PC-9 (cell line): Measurements from ENCODE around the gene PHF21B. TPM values are rescaled to one million over a fixed set of nuclear protein-coding genes. Genes with fewer than 3 reads are reported as not detected.

Source experiments
- BruUV-seq: library from RNA; stranded (reverse); fragments of 400-500 nt; replicated peaks from 2 replicates; lab custom pipeline; 2021; lab: Mats Ljungman, UMichigan
- CTCF ChIA-PET: fragments of 300-600 bp; sonication (Branson Sonifier 250); formaldehyde crosslinking; loops from one replicate; lab custom pipeline; 2022; ENCODE audit warnings: antibody characterized with exemption; lab: Charles Lee
- POLR2A ChIA-PET: fragments of 300-600 bp; sonication (Branson Sonifier 250); formaldehyde crosslinking; loops from one replicate; lab custom pipeline; 2022; ENCODE audit warnings: antibody characterized with exemption; ENCODE audit not compliant: unreplicated experiment; lab: Charles Lee
- DNase-seq, 2 experiments: peaks; one replicate each; pipeline versions ENCODE4 v3.0.0 to v3.0.0-alpha.2; 2015 to 2022; ENCODE audit warnings: mixed read lengths in 1 of 2
- H2AFZ ChIP-seq: fragments of 200-600 bp; sonication (generic); 2 replicates; pipeline ENCODE4 v1.8.1; 2017; ENCODE audit warnings: antibody characterized with exemption
- H3F3A ChIP-seq: fragments of 200-600 bp; sonication (generic); 2 replicates; pipeline ENCODE4 v1.8.1; 2017; ENCODE audit warnings: antibody characterized with exemption, mild to moderate bottlenecking, low read depth; ENCODE audit not compliant: insufficient read depth
- H3K27ac ChIP-seq: fragments of 200-600 bp; sonication (generic); 2 replicates; pipeline ENCODE4 v1.6.1; 2016; ENCODE audit warnings: mixed run types
- H3K27me3 ChIP-seq: fragments of 200-600 bp; sonication (generic); 2 replicates; pipeline ENCODE4 v1.6.1; 2016; ENCODE audit warnings: low read depth, mixed run types; ENCODE audit not compliant: insufficient read depth
- H3K36me3 ChIP-seq: fragments of 200-600 bp; sonication (generic); 2 replicates; pipeline ENCODE4 v1.6.1; 2016; ENCODE audit warnings: low read depth, mixed run types
- H3K4me1 ChIP-seq: fragments of 200-600 bp; sonication (generic); replicated peaks from 2 replicates; pipeline ENCODE4 v1.6.1; 2016; ENCODE audit warnings: mixed run types; ENCODE audit not compliant: insufficient read depth
- H3K4me2 ChIP-seq: fragments of 200-600 bp; sonication (generic); 2 replicates; pipeline ENCODE4 v1.6.1; 2017; ENCODE audit warnings: mixed run types
- H3K4me3 ChIP-seq: fragments of 200-600 bp; sonication (generic); 2 replicates; pipeline ENCODE4 v1.6.1; 2016; ENCODE audit warnings: mixed run types
- H3K79me2 ChIP-seq: fragments of 200-600 bp; sonication (generic); 2 replicates; pipeline ENCODE4 v1.6.1; 2017; ENCODE audit warnings: low read depth, mixed run types
- H3K9me2 ChIP-seq: fragments of 200-600 bp; sonication (generic); 2 replicates; pipeline ENCODE4 v1.8.1; 2017; ENCODE audit warnings: mild to moderate bottlenecking; ENCODE audit not compliant: insufficient read depth
- H3K9me3 ChIP-seq: fragments of 200-600 bp; sonication (generic); 2 replicates; pipeline ENCODE4 v1.8.1; 2016; ENCODE audit warnings: low read depth; ENCODE audit not compliant: insufficient read depth
- H4K20me1 ChIP-seq: fragments of 200-600 bp; sonication (generic); 2 replicates; pipeline ENCODE4 v1.8.1; 2017; ENCODE audit not compliant: insufficient read depth
- CTCF ChIP-seq: fragments of 200-600 bp; sonication (generic); conservative IDR thresholded peaks from 2 replicates; pipeline ENCODE4 v1.6.1; 2017; ENCODE audit warnings: mixed run types, antibody characterized with exemption, mild to moderate bottlenecking, moderate library complexity
- EZH2 ChIP-seq: fragments of 200-600 bp; sonication (generic); IDR thresholded peaks from 2 replicates; pipeline ENCODE4 v1.8.0; 2017; ENCODE audit warnings: antibody characterized with exemption, low read depth
- intact Hi-C: fragments of 100-400 bp; cut with micrococcal nuclease; formaldehyde crosslinking; loops from one replicate; pipeline ENCODE4 v1.10.0; 2022; ENCODE audit not compliant: unreplicated experiment
- total RNA-seq: library from RNA; stranded (reverse); gene quantifications from 2 replicates; pipeline ENCODE4 v1.2.3, GENCODE V29; 2021

The PHF21B gene
- total RNA-seq, 1 experiment from 2014 or later, result not detected

- DNase-seq, result no peak
- no peak overlapping the region for H3K4me3 ChIP-seq
- BruUV-seq, result no TSS peak
- POLR2A ChIA-PET, result no interaction called here
- no peaks in the 10 kb centered on the region for H3K9me2 ChIP-seq
- no peak for TF ChIP-seq EZH2
- no peak for TF ChIP-seq CTCF
- H3K9me3 ChIP-seq, result no peaks in the 10 kb centered on the region
- peaks cover 96% of the 10 kb centered on the region for H3K27me3 ChIP-seq
- no peak overlapping the region for H3K27ac ChIP-seq
- no peaks in the 10 kb centered on the region for H3K79me2 ChIP-seq
- CTCF ChIA-PET, result no interaction called here
- H4K20me1 ChIP-seq, result no peaks in the 10 kb centered on the region
- no peak overlapping the region for H3K4me2 ChIP-seq
- no peak overlapping the region for H2AFZ ChIP-seq
- H3K36me3 ChIP-seq, result no peaks in the 10 kb centered on the region
- H3F3A ChIP-seq, result no peaks in the 10 kb centered on the region
- no peaks in the 10 kb centered on the region for H3K4me1 ChIP-seq
- intact Hi-C loops, result no loop called here
Measured at GRCh38 chr22:44928711-44929358, 81.0 kb downstream of the PHF21B start.

GRCh38 chr22:44928136-44928463 lies 81.7 kb downstream of the PHF21B start:
- H3K36me3 ChIP-seq, result no peaks in the 10 kb centered on the region
- no peaks in the 10 kb centered on the region for H3F3A ChIP-seq
- POLR2A ChIA-PET, result interaction anchor here (0.6 kb wide), 1 partner anchor 314 kb away, joined by 9 read pairs; no protein-coding TSS in a partner anchor
- BruUV-seq, result no TSS peak
- CTCF ChIA-PET, result no interaction called here
- H3K4me3 ChIP-seq, result no peak overlapping the region
- H3K4me2 ChIP-seq, result no peak overlapping the region
- no peaks in the 10 kb centered on the region for H4K20me1 ChIP-seq
- H3K4me1 ChIP-seq, result no peaks in the 10 kb centered on the region
- DNase-seq, result no peak
- H3K9me3 ChIP-seq, result no peaks in the 10 kb centered on the region
- H3K27ac ChIP-seq, result no peak overlapping the region
- H2AFZ ChIP-seq, result no peak overlapping the region
- no peaks in the 10 kb centered on the region for H3K79me2 ChIP-seq
- H3K9me2 ChIP-seq, result no peaks in the 10 kb centered on the region
- peaks cover 95% of the 10 kb centered on the region for H3K27me3 ChIP-seq
- intact Hi-C loops, result no loop called here
- no peak for TF ChIP-seq CTCF
- no peak for TF ChIP-seq EZH2

GRCh38 chr22:44927463-44928135 lies 82.2 kb downstream of the PHF21B start:
- TF ChIP-seq CTCF (no peak), EZH2 (no peak)
- intact Hi-C loops, result no loop called here
- H3K27ac ChIP-seq, result no peak overlapping the region

More at GRCh38 chr22:44927463-44928135, 82.2 kb downstream of the PHF21B start:
- H3K9me2 ChIP-seq, result no peaks in the 10 kb centered on the region
- no peaks in the 10 kb centered on the region for H4K20me1 ChIP-seq
- peaks cover 95% of the 10 kb centered on the region for H3K27me3 ChIP-seq
- no peaks in the 10 kb centered on the region for H3F3A ChIP-seq
- ChIA-PET CTCF (interaction anchor here (0.7 kb wide), 1 partner anchor 12 kb away, joined by 3 read pairs; no protein-coding TSS in a partner anchor), POLR2A (interaction anchor here (0.6 kb wide), 1 partner anchor 314 kb away, joined by 9 read pairs; no protein-coding TSS in a partner anchor)
- no peak for DNase-seq
- no peak overlapping the region for H3K4me3 ChIP-seq
- no peaks in the 10 kb centered on the region for H3K9me3 ChIP-seq
- H3K36me3 ChIP-seq, result no peaks in the 10 kb centered on the region
- no peak overlapping the region for H3K4me2 ChIP-seq
- no peaks in the 10 kb centered on the region for H3K4me1 ChIP-seq
- H3K79me2 ChIP-seq, result no peaks in the 10 kb centered on the region
- no peak overlapping the region for H2AFZ ChIP-seq
- no TSS peak for BruUV-seq
